ENCODE data around the gene SHB.

Gene SHB

DNA sequence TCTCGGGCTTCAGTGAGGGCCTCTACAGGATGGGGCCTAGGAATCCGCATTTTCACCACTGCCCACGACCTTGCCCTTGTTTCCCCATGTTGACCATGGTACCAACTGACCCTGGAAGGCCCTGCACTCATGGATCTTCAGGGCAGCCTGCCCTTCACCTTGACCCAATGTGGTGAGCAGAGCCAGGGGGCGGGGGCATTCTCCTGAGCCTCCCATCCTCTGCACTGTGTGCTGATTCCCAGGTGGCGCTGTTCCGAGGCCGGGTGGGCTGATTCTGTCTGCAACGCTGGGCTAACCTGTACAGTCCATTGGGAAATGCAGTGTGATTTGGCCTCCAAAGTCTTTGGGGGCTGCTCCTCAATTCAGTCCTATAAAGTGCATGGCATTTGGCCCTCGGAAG lies 68.7 kb downstream of the SHB start:
- Histone ChIP-seq H3K4me1 (ENCODE audit: control insufficient read depth, insufficient read depth, low read length) (0 out of 2 replicates have a peak, but pooled peaks cover 5% of the 10 kb centered on the region), H3K9ac (ENCODE audit: low read depth, low read length) (no peak overlapping the region), H3K9me3 (ENCODE audit: control insufficient read depth, insufficient read depth, low read length) (no peaks in the 10 kb centered on the region), H3K4me3 (ENCODE audit: low read depth, low read length) (no peak overlapping the region), H3K27ac (ENCODE audit: low read depth, low read length) (no peak overlapping the region), H3K27me3 (ENCODE audit: control insufficient read depth, insufficient read depth, low read length) (no peaks in the 10 kb centered on the region), H3K36me3 (ENCODE audit: control insufficient read depth, insufficient read depth, low read length) (no peaks in the 10 kb centered on the region)

DNA sequence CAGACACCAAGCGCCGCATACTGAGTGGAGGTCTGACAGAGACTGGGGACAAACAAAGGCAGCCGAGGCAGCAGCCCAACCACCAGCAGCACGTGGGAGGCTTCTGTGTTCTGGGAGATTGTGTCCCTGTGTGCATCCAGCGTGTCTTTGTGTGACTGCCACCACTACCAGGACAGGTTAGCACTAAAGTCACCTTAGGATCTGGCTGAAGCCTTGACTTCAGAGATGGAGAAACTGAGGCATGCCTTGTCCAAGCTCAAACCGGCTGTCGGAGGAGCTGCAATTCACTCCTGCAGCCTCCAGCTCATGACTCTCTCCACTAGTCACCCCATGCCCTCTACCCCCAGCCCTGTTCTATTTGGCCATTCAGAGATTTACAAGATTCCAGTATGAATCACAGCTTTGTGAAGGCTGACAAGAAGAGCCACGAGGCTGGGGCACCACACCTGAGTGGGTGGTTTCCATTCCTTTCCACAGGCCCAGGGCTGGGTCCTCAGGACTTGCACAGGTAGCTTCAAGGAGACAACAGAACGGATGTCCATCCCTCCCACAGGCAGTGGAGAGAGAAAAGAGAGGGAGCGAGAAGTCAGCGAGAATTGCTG lies 69.3 kb downstream of the SHB start:
- Histone ChIP-seq H3K4me3 (ENCODE audit: low read depth, low read length) (no peak overlapping the region), H3K27ac (ENCODE audit: low read depth, low read length) (no peak overlapping the region), H3K27me3 (ENCODE audit: control insufficient read depth, insufficient read depth, low read length) (no peaks in the 10 kb centered on the region), H3K4me1 (ENCODE audit: control insufficient read depth, insufficient read depth, low read length) (0 out of 2 replicates have a peak, but pooled peaks cover 5% of the 10 kb centered on the region), H3K36me3 (ENCODE audit: control insufficient read depth, insufficient read depth, low read length) (no peaks in the 10 kb centered on the region), H3K9me3 (ENCODE audit: control insufficient read depth, insufficient read depth, low read length) (no peaks in the 10 kb centered on the region), H3K9ac (ENCODE audit: low read depth, low read length) (no peak overlapping the region)

DNA sequence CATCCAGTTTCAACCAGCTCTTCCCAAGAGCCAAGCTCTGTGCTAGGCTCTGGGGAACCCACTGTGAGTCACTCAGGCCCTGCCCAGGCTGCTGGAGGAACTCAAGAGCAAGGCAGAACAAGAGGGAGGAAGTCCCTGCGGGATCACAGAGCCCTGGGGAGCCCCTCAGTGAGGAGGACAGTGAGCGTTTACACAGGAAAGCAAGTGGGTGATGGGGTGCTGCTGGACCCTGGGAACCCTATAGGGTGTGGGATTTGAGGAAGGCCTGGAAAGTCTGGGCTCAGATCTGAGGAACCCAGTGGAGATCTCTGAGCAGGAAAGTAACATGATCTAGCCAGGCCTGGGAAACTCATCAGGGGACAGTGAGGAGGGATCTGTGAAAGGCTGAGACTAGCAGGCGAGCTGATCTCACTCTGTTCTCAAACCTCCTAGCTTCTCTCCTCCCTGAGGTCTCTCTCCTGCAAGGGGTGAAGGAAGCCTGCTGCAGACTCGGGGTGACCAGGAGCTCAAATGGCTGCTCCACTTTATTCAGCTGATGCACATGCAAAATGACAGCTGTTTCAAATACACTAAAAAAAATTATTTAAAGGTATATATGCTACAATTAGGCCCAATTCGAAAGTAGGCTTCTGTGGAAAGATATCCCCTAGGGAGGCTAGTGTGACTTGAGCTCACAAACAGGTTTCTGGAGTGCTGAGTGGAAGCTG lies 70.0 kb downstream of the SHB start:
- Histone ChIP-seq H3K36me3 (ENCODE audit: control insufficient read depth, insufficient read depth, low read length) (no peaks in the 10 kb centered on the region), H3K9ac (ENCODE audit: low read depth, low read length) (no peak overlapping the region), H3K4me1 (ENCODE audit: control insufficient read depth, insufficient read depth, low read length) (0 out of 2 replicates have a peak, but pooled peaks cover 5% of the 10 kb centered on the region)

DNA sequence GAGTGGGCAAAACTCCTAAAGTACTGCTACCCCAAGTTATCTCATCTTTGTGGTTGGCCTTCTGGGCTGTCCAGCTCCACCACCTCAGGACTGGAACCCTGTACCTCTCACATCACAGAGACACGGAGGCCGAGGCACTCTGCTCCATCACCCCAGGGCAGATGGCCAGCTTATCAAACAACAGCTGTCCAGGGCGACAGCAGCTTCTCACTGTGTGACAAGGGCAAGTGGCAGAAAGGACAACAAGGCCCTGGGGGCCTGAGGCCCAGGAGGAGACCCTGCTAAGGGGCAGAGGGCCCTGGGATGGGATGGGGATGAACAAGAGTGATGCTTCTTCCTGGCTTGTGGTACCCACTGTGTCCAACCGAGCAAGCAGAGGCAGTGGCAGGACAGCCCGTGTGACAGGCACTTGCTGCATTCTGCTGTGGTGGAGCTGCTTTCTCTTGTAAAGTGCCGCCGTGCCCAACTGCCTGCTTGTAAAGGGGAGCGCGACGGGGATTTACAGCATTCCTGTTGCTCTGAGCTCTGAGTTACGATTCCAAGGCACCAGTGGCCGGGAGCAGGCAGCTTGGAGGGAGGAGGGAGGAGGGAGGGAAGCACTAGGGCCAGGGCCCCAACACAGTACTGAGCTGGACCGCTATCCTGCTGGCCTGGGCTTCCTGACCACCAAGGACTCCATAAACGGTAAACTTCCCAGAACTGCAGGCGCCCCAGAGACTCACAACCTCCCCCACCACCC lies 71.2 kb downstream of the SHB start:
- no peaks in the 10 kb centered on the region for H3K36me3 ChIP-seq (ENCODE audit: control insufficient read depth, insufficient read depth, low read length)
- H3K27me3 ChIP-seq (ENCODE audit: control insufficient read depth, insufficient read depth, low read length) = no peaks in the 10 kb centered on the region
- H3K27ac ChIP-seq (ENCODE audit: low read depth, low read length) = no peak overlapping the region
- no peak overlapping the region for H3K4me3 ChIP-seq (ENCODE audit: low read depth, low read length)
- no peak overlapping the region for H3K9ac ChIP-seq (ENCODE audit: low read depth, low read length)
- no peaks in the 10 kb centered on the region for H3K9me3 ChIP-seq (ENCODE audit: control insufficient read depth, insufficient read depth, low read length)
- 0 out of 2 replicates have a peak, but pooled peaks cover 5% of the 10 kb centered on the region for H3K4me1 ChIP-seq (ENCODE audit: control insufficient read depth, insufficient read depth, low read length)

More for the DNA sequence above, 70.0 kb downstream of the SHB start:
- Histone ChIP-seq H3K27me3 (ENCODE audit: control insufficient read depth, insufficient read depth, low read length) (no peaks in the 10 kb centered on the region), H3K9me3 (ENCODE audit: control insufficient read depth, insufficient read depth, low read length) (no peaks in the 10 kb centered on the region), H3K27ac (ENCODE audit: low read depth, low read length) (no peak overlapping the region), H3K4me3 (ENCODE audit: low read depth, low read length) (no peak overlapping the region)

DNA sequence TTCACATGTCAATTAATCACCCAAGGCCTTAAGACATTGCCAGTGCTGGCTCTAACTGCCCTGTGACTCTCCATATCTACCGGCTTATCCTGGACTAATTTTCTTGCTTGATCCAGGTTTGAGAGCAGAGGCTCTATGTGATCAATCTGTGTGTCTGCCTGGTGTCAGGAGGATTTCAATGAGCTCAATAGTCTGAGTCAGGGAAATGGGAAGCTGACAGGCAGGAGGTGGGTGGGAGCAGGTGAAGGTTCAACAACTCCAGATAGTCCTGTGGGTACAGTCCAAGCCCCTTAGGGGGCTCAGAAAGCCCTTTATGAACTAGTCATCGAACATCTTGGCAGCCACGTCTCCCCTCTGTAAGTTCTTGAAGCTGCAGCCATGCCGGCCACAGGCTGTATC lies 72.2 kb downstream of the SHB start:
- Histone ChIP-seq H3K27ac (ENCODE audit: low read depth, low read length) (no peak overlapping the region), H3K4me1 (ENCODE audit: control insufficient read depth, insufficient read depth, low read length) (0 out of 2 replicates have a peak, but pooled peaks cover 5% of the 10 kb centered on the region), H3K9me3 (ENCODE audit: control insufficient read depth, insufficient read depth, low read length) (no peaks in the 10 kb centered on the region), H3K27me3 (ENCODE audit: control insufficient read depth, insufficient read depth, low read length) (no peaks in the 10 kb centered on the region), H3K36me3 (ENCODE audit: control insufficient read depth, insufficient read depth, low read length) (no peaks in the 10 kb centered on the region), H3K4me3 (ENCODE audit: low read depth, low read length) (no peak overlapping the region), H3K9ac (ENCODE audit: low read depth, low read length) (no peak overlapping the region)

DNA sequence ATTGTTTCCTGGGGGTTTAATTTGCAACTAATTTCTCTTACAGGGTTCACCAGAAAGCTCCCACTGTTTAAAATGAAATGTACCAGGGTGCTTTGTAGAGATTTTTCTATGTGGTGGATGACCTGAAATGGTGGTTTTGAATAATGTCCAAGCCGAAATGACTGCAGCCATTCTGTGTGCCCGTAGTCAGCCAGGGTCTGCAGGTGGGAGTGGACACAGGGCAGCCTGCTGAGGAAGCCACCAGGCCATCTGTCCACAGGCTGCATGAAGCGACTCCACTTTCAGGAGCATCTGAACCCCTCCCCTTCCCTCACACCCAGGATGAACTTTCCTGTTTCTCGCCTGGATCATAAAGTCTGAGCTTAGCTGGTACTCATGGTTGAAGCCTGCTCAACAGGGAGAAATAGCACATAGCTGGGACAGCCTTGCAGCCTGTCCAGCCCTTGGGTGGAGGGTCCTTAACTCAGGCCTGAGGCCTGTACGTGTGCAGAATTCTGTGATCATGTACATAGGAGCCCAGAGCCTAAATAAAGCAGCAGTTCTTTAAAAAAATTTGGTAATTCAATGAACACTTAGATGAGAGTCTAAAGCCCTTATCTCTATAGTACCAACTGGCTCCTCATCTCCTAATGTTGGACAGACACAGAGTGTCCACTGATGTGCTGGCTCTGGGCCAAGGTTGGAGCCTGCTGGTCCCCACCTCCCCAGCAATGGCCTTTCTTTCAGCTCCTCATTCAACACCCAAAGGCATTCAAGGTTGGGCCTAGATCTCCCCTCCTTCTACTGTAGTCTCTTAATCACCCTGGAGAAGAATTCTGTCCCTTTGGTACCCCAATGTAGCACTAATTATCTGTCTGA lies 72.8 kb downstream of the SHB start:
- Histone ChIP-seq H3K9ac (ENCODE audit: low read depth, low read length) (no peak overlapping the region), H3K4me3 (ENCODE audit: low read depth, low read length) (no peak overlapping the region), H3K36me3 (ENCODE audit: control insufficient read depth, insufficient read depth, low read length) (no peaks in the 10 kb centered on the region), H3K9me3 (ENCODE audit: control insufficient read depth, insufficient read depth, low read length) (no peaks in the 10 kb centered on the region), H3K27me3 (ENCODE audit: control insufficient read depth, insufficient read depth, low read length) (no peaks in the 10 kb centered on the region), H3K4me1 (ENCODE audit: control insufficient read depth, insufficient read depth, low read length) (0 out of 2 replicates have a peak, but pooled peaks cover 5% of the 10 kb centered on the region), H3K27ac (ENCODE audit: low read depth, low read length) (no peak overlapping the region)

DNA sequence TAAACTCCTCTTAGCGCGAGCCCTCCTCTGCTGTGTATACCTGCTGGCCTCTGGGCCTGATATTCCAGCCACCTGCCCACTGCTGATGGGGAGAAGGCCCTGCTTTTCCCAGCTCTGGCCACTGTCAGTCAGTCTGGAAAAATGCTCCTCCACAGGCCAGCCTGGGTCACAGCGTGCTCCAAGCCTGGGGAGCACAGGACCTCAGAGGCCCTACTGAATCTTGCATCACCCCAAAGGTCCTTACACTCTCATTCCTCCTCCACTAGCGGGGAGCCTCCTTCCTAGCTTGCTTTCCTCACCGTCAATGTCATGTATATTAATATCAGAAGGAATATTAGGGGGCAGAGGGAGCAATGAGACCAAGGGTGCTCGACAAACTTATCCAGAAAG lies 73.7 kb downstream of the SHB start:
- Histone ChIP-seq H3K9me3 (ENCODE audit: control insufficient read depth, insufficient read depth, low read length) (no peaks in the 10 kb centered on the region), H3K4me3 (ENCODE audit: low read depth, low read length) (no peak overlapping the region), H3K27ac (ENCODE audit: low read depth, low read length) (no peak overlapping the region), H3K36me3 (ENCODE audit: control insufficient read depth, insufficient read depth, low read length) (no peaks in the 10 kb centered on the region), H3K27me3 (ENCODE audit: control insufficient read depth, insufficient read depth, low read length) (no peaks in the 10 kb centered on the region), H3K9ac (ENCODE audit: low read depth, low read length) (no peak overlapping the region), H3K4me1 (ENCODE audit: control insufficient read depth, insufficient read depth, low read length) (0 out of 2 replicates have a peak, but pooled peaks cover 5% of the 10 kb centered on the region)

DNA sequence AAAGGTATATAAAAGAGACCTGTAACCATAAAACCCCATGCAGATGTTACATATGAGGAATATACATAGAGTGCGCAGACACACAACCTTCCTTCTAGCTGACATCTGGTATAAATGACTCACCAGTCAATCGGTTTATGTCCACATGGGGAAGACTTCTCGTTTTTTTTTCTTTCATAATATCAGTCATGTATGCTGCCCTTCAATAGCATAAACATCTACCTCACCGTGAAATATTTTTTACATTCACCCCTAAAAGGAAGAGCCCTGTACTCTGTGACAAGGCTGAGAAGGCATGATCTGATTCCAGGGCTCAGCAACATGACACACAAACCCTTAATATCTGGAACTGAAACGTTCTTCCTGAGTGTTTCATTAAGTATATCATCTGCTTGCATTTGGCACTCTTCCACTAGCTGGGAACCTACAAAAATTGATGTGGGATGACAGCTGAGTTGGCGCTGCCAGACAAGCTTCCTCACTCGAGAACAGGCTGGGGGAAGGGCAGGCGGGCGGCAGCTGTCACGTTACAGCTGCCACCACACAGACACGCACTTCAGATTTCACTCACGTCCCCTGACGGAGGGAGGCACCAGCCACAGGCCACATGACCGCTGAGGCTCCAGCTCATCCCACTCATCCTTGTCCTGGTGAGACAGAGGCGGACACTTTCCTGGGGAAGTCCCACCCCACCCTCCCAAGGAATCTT lies 74.2 kb downstream of the SHB start:
- no peak overlapping the region for H3K9ac ChIP-seq (ENCODE audit: low read depth, low read length)
- no peak overlapping the region for H3K4me3 ChIP-seq (ENCODE audit: low read depth, low read length)

DNA sequence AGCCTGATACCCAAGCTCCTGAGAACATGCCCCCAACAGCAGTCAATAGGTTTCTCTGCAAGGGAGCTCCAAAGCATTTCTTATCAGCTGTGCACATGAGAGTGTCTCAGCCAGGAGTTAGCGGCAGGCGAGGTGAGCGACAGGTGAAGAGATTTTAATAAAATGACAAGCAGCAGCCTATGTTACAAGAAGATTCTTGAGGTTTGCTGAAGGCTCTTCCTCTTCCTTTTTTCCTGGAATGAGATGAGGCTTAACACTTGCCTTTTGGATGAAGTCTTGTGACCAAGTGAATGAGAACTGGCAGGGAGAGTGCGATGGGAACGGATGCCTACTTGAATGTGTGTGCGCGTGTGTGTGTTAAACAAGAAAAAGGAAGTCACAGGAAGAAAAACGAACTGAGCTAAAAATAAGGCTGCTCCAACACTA lies 76.1 kb downstream of the SHB start:
- Histone ChIP-seq H3K4me1 (ENCODE audit: control insufficient read depth, insufficient read depth, low read length) (no peaks in the 10 kb centered on the region), H3K27ac (ENCODE audit: low read depth, low read length) (no peak overlapping the region), H3K36me3 (ENCODE audit: control insufficient read depth, insufficient read depth, low read length) (no peaks in the 10 kb centered on the region), H3K4me3 (ENCODE audit: low read depth, low read length) (no peak overlapping the region), H3K27me3 (ENCODE audit: control insufficient read depth, insufficient read depth, low read length) (no peaks in the 10 kb centered on the region), H3K9me3 (ENCODE audit: control insufficient read depth, insufficient read depth, low read length) (no peaks in the 10 kb centered on the region), H3K9ac (ENCODE audit: low read depth, low read length) (no peak overlapping the region)

More for the DNA sequence above, 74.2 kb downstream of the SHB start:
- Histone ChIP-seq H3K4me1 (ENCODE audit: control insufficient read depth, insufficient read depth, low read length) (0 out of 2 replicates have a peak, but pooled peaks cover 5% of the 10 kb centered on the region), H3K27me3 (ENCODE audit: control insufficient read depth, insufficient read depth, low read length) (no peaks in the 10 kb centered on the region), H3K27ac (ENCODE audit: low read depth, low read length) (no peak overlapping the region), H3K9me3 (ENCODE audit: control insufficient read depth, insufficient read depth, low read length) (no peaks in the 10 kb centered on the region), H3K36me3 (ENCODE audit: control insufficient read depth, insufficient read depth, low read length) (no peaks in the 10 kb centered on the region)

DNA sequence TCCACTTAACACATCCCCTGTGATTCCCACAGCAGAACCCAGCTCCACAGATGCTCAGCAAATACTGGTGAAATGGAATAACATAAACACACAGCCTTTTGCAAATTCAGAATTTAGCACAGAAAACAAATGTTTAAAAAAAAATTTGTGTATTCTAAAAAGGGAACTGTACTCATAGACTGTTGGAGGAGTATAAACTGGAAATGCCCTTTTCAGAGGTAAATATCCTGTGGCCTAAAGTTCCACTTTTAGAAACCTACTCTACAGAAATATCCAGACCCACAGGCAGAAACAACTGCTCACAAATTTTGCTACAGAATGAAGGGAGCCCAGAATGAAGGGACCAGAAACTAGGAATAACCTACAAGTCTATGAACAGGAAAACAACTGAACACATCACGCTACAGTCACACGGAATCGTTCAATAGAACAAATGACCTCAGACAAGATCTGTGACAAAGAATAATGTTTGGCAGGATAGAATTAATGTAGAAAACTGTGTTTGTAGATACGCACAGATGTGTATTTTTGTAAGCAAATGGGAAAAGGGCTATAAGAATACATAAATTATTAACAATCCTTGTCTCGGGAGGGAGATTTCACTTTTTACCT lies 78.5 kb downstream of the SHB start:
- no peaks in the 10 kb centered on the region for H3K36me3 ChIP-seq (ENCODE audit: control insufficient read depth, insufficient read depth, low read length)
- H3K27me3 ChIP-seq (ENCODE audit: control insufficient read depth, insufficient read depth, low read length) = no peaks in the 10 kb centered on the region
- H3K27ac ChIP-seq (ENCODE audit: low read depth, low read length) = no peak overlapping the region
- no peaks in the 10 kb centered on the region for H3K9me3 ChIP-seq (ENCODE audit: control insufficient read depth, insufficient read depth, low read length)
- H3K4me3 ChIP-seq (ENCODE audit: low read depth, low read length) = no peak overlapping the region
- no peaks in the 10 kb centered on the region for H3K4me1 ChIP-seq (ENCODE audit: control insufficient read depth, insufficient read depth, low read length)
- H3K9ac ChIP-seq (ENCODE audit: low read depth, low read length) = no peak overlapping the region

Data from HUES48 (cell line).